UCSD-AML1 (cell line): ENCODE results near the gene LRRC51.

ENCODE experiments used
- DNase-seq: peaks from one replicate; lab custom pipeline; 2025; ENCODE audit not compliant: unreplicated experiment; lab: John Stamatoyannopoulos, UW

LRRC51 gene

GRCh38 chr11:72069787-72070251 is 10.8 kb upstream of the LRRC51 start:
- DNase-seq = peak; percentile 66

- DNase-seq = no peak
Measured at GRCh38 chr11:72070491-72070890, 10.2 kb upstream of the LRRC51 start.

- no peak for DNase-seq
Measured at GRCh38 chr11:72072348-72072747, 8.3 kb upstream of the LRRC51 start.

- DNase-seq = peak; percentile 47
Measured at GRCh38 chr11:72075109-72075508, 5.5 kb upstream of the LRRC51 start.

GRCh38 chr11:72075756-72076155 is 4.9 kb upstream of the LRRC51 start:
- DNase-seq = no peak

GRCh38 chr11:72078477-72078876 is 2.2 kb upstream of the LRRC51 start:
- DNase-seq = no peak

GRCh38 chr11:72079819-72080325 is 778 bp upstream of the LRRC51 start:
- no peak for DNase-seq

GRCh38 chr11:72081184-72081644 is 564 bp downstream of the LRRC51 start:
- DNase-seq = no peak

DNA sequence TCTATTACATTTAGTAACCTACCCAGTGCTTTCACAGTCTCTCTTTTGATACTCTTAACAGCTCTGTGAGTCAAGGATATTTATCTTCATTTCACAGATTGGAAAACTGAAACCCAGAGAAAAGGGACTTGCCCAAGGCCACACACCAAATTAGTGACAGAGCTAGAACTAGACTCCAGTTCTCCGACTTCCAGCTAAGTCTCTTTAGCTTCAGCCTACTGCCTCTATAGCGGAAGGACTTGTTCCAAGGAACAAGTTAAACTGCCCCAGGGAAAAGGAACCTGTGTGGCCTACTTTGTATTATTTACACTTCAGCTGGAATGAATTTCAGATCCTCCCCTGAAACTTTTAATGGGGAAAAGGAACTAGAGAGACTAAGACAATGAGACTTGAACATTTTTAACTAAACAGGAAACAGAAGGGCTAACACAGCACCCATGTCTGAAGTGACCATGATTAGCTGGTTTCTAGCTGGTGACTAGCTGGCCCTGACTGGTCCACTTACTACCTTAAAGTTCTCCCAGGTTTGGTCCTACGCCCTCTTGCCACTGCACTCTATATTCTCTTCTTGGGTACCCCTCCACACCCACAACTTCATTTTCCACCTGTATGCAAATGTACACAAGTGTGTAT is 1.3 kb downstream of the LRRC51 start:
- no peak for DNase-seq

DNA sequence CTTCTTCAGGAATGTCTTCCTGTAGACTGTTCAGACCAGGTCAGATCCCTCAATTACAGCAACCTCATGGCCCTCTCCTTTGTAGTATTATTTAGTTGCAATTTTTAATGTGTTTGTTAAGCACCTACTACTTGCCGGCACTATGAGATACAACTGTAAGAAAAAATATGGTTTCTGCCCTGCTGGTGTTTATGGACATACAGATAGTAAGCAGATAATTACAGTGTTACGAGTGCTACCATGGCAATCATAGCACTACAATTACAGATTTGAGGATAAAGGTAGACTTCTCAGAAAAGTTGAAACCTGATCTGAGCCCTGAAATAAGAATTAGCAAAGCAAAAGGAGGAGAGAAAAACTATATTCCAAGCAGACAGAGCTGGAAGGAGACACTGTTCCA is 2.8 kb downstream of the LRRC51 start:
- no peak for DNase-seq

DNA sequence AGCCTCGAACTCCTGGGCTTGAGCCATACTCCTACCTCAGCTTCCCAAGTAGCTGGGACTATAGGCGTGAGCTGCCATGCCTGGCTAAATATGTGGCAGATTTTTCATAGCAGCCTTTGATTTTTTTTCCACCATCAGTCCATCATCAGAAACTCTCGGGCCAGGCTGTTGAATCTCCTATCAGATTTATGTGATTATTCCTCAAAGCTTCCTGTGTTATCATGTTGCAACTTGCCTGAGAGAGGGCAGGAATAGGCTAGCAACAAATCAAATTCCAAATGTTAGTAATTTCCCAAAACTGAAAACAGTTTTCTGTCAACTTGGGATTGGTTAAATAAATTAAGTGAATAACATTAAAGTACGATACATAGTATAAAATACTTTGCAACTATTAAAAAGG is 3.4 kb downstream of the LRRC51 start:
- DNase-seq = no peak

GRCh38 chr11:72084965-72085364 is 4.3 kb downstream of the LRRC51 start:
- DNase-seq = no peak

- no peak for DNase-seq
Measured at GRCh38 chr11:72085621-72086351, 5.1 kb downstream of the LRRC51 start.

DNA sequence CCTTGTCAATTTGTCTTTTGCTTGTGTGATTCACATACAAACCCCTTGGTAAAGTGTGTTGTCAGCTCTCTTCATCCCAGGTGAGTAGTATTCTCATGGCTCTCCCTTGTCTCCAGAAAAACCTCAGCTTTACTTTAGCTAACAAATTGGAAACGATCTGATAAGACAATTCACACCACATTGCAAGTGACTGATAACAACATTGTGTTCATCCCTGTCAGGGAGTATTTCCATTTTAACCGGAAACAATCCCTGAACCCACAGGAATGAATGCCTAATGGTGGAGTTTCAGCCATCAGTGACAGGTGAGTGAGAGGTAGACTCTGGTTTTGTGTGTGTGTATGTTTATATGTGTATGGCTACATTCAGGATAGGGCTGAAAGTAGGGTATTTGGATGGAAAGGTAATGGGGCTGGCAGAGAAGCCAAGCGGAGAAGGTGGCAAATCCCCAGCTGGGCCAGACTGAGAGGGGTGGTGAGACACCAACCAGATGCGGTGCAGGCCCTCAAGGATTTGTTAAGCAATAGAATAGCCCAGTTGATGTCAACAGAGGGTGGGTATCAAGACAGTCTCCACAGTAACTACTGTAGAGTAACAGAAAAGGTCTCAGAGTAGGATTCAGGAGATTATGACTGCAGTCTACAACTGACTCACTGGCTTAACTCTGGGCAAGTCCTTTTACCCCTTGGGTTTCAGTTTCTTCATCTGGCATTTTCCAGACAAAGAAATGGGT is 7.6 kb downstream of the LRRC51 start:
- DNase-seq = no peak

- DNase-seq = peak; percentile 78
Measured at GRCh38 chr11:72091292-72091691, 10.6 kb downstream of the LRRC51 start.

- no peak for DNase-seq
Measured at GRCh38 chr11:72098741-72099140, 18.1 kb downstream of the LRRC51 start.

DNA sequence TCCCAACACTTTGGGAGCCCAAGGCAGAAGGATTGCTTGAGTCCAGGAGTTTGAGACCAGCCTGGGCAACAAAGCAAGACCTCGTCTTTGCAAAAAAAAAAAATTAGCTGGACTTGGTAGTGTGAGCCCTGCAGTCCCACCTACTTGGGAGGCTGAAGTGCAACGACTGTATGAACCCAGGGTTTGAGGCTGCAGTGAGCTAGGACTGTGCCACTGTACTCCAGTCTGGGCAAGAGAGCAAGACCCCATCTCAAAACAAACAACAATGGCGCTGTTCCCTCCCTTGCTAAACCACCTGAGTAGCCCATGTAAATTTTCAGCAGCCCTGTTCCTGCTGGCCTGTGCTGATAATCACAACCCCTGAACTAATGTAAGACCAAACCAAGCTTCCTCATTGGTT is 19.4 kb downstream of the LRRC51 start:
- DNase-seq = no peak

DNA sequence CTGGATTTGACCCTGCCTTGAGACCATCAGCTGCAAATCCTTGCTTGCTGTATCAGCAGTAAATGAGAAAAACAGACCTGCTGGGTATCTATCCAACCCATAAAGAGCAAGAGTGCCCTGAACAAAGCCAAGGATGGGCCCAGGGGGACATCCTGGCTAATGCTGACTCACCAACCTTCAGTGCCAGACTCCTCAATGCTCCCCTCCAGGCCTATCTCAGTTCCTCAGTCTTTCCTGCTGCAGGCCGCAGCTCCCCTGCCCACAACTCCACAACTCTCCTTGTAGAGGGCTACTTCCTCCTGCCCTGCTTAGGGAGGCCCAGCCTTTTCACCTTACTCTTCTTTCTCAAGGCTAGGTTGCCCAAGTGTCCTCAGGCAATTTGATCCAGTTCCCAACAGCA is 19.8 kb downstream of the LRRC51 start:
- DNase-seq = peak; percentile 89

GRCh38 chr11:72102162-72102561 is 21.5 kb downstream of the LRRC51 start:
- no peak for DNase-seq

GRCh38 chr11:72102631-72102945 is 21.9 kb downstream of the LRRC51 start:
- no peak for DNase-seq

DNA sequence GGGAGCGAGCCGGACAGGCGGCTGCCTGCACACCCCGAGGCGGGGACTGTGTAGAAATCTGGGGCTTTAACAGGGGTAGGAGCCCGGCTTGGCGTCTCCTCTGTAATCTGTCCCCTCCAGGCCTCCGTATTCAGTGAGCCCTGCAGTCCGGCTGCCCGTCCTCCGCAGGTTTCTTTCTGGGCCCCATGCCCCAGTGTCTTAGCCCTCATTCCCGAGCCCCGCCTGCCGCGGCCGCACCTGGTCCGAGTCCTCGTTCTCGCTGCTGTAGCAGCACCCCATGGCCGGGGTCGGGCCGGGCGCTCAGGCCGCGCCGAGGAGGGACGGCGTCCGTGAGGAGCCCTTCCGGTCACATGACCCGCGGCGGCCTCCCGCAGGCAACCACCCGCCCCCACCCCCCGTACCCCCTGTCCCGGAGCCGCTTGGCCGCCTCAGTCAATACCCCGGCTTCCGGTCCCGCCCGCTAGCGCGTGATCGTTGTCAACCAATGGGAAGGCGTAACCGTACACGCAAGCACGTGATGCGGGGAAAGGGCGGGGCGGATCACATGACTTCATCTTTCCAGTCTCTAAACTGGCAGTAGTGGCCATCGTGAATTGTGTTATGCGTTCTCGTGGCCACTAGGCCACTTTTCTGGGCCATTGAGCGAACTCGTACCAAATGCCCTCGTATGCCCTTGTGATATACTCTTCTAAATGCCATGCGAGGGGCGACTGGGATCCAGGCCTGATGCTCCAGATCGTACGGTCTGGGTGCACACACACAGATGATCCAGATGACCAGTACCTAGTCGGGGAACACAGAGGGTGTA is 22.5 kb downstream of the LRRC51 start, which contains the start of gene LAMTOR1:
Gene LAMTOR1 (minus strand): TSS at position 352 of the 808 bp plus-strand sequence. CDS start 73 bp downstream, at position 279.
- peak; percentile 99 for DNase-seq
